NCI-H2081 treated with DMSO at 0.1 percent for 48 hours (cell line): ENCODE results near the gene DYRK1A.

ENCODE experiments used
- DNase-seq: peaks from one replicate; lab custom pipeline; 2025; lab: John Stamatoyannopoulos, UW

DYRK1A gene

GRCh38 chr21:37385179-37385765, 18.7 kb downstream of the DYRK1A start:
- DNase-seq, result no peak

DNA sequence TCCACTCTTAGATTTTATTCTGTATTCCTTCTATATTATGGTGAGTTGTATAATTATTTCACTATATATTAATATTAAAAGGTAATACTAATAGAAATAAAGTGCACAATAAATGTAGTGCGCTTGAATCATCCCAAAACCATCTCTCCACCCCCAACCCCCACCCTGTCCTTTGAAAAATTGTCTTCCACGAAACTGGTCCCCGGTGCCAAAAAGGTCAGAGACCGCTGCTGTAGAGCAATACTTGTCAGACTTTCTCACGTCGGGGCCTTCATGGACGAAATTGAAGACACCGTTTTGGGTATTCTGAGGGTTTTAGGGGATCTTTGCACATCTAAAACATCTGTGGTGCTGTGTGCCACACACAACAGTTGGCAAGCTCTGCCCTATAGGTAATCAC, 19.6 kb downstream of the DYRK1A start:
- no peak for DNase-seq

DNA sequence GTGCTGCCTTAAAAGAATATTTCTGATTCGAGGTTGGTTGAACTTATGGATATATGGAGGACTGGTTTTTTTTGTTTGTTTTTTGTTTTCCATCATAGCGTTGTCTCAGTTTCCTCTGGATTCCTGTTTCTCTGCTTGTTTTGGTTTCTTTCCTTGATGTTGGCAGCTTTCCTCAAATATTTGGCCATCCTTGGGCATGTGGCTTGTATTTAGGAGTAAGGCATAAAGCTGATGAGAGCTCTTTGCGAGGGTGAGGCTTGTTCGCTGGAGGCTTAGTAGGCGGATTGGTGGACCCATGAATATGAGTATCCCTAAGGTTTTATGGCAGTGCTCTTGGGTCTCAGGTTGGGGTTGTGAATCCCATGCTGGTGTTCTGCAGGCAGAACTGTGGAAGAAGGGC, 22.9 kb downstream of the DYRK1A start:
- DNase-seq, result no peak

- no peak for DNase-seq
Observed at GRCh38 chr21:37391666-37392065, 25.1 kb downstream of the DYRK1A start.

- no peak for DNase-seq
Observed at GRCh38 chr21:37392441-37392840, 25.9 kb downstream of the DYRK1A start.

DNA sequence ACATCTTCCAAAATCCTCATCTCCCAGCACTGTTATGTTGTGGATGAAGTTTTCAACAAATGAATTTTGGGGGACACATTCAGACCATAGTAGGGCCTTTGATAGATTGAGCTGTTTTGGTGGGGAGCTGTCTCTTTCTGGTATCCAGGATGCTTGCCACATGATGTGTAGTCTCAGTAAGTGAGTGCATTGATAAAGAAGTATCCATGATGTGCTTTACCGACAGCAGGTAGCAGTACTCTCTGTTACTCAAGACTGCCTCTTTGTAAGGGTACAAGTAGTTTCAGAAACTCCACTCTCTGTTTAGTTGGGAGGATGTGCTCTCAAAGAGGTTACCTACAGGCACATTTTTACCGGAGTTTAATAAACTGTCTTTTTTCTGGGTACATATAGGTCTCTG, 26.5 kb downstream of the DYRK1A start:
- DNase-seq, result no peak

DNA sequence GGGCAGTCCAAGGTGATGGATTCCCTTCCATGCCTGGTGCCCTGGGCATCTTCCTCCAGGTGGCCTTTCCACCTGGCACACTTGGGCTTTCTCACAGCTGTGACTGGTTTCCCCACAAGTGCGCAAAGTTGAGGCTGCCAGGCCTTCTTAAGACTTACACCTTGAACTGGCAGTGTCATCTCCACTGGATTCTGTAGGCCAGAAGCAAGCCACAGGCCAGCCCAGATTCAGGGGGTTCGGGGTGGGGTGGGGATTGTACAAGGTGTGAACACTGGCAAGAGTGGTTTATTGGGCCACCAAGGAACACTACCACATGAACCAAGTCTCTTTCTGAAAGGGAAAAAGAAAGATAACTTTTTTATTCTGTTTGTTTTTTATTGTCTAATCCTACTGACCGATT, 27.2 kb downstream of the DYRK1A start:
- DNase-seq, result no peak

DNA sequence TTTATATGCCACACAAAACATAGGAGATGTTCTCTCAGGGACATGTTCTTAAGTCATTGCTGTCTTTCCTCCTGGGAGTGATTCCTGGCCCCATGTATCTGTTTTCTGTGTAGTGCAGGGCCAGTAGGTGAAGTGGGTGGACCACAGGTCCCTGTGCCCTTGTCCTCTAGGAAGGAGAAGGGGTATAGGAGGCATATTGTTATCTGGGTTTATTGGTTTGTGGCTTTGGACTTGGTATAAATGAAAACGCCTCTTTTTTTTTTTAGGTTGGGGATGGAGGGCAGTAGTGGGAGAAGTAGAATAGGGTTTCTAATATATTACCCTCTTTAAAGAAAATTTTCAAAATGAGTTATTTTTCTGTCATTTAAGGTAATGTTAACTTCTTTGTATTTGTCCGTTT, 29.4 kb downstream of the DYRK1A start:
- no peak for DNase-seq

DNA sequence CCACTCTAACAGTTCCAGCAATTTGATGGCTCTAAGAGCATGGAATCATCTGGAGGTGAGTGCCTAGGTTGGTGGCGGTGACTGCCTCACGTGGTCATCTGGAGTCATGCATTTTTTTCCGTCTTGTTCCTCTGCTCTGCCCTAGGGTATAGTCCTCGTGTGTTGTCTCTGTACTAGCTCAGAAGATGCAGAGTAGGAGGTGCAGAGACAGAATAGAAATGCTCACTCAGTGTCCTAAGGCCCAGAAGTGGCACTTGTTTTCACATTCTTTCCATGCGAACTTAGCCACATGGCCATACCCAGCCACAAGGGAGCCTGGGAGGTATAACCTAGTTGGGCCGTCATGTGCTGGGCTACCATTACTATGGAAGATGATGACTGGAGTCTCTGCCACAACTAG, 30.3 kb downstream of the DYRK1A start:
- DNase-seq, result no peak

- DNase-seq, result no peak
Observed at GRCh38 chr21:37398697-37399096, 32.1 kb downstream of the DYRK1A start.

- DNase-seq, result no peak
Observed at GRCh38 chr21:37402251-37402867, 35.8 kb downstream of the DYRK1A start.

GRCh38 chr21:37405629-37406028, 39.1 kb downstream of the DYRK1A start:
- no peak for DNase-seq

- DNase-seq, result no peak
Observed at GRCh38 chr21:37407719-37408420, 41.3 kb downstream of the DYRK1A start.

- no peak for DNase-seq
Observed at GRCh38 chr21:37408464-37409193, 42.1 kb downstream of the DYRK1A start.

DNA sequence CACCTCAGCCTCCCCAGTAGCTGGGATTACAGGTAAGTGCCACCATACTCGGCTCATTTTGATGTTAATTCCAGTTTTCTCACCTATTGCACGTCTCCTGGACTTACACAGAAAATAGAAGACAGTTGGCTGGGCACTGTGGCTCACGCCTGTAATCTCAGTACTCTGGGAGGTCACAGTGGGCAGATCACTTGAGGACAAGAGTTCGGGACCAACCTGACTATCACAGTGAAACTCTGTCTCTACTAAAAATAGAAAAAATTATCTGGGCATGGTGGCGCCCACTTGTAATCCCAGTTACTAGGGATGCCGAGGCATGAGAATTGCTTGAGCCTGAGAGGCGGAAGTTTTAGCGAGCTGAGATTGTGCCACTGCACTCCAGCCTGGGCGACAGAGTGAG, 44.1 kb downstream of the DYRK1A start:
- no peak for DNase-seq

GRCh38 chr21:37412603-37413360, 46.2 kb downstream of the DYRK1A start:
- DNase-seq, result no peak

GRCh38 chr21:37413553-37414291, 47.1 kb downstream of the DYRK1A start:
- no peak for DNase-seq

DNA sequence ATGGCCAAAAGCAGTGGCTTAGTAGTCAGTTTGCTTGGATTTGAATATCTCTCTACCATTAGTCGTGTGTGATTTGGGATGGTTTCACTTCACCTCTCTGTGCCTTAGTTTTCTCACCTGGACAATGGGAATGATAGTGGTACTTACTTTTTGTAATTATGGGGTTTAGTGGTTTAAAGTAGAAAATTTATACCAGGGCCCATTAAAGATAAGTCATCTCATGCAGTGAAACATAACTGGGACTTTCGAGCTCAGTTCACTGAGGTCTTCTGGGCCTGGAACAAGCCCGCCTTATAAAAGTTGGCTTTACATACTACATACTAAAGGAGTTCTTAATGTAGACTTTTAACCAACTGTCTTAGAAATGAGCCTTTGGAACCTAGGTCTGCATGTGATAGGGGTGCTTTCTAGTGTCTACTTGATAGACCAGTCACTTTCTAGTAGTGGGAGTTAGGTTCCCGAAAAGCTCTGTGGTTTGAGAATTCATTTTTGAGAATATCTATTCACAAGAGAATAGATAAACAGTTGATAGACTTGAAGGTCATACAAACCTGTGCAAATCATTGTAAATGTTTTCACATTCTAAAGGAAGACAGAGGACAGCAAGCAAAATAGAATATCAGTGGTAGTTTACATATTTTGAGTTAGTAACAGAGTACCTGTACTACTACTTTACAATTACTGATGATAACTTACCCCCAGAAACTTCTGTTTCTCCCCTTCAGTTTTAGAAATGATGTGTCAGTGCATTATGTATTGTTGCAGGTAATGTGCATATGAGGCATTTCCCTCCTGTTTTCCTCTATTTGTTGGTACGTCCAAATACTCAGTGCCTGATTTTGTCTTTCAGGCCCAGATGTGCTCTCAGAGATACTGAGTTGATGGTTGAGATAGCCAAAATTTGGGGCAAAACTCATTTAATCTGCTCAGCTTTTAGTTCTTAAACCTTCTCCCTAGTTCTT, 48.0 kb downstream of the DYRK1A start:
- no peak for DNase-seq

DNA sequence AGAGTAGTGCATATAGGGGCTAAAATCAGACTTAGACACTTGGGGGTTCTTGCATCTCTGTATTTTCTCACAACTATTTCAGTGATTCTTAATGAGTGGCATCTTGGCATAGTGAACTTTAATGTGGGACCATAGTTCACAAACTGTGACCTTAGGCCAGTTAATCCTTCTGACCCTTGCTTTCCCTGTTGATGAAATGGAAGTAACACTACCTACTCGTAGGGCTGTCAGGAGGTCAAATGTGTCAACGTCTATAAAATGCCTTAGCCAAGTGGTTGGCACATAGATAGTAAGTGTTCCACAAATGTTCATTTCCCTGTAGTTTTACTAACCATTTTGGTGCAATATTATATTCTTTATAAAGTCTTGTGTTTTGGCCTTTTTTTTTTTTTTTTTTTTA, 49.4 kb downstream of the DYRK1A start:
- DNase-seq, result no peak

GRCh38 chr21:37416914-37417313, 50.3 kb downstream of the DYRK1A start:
- no peak for DNase-seq
